K562 (cell line): ENCODE results near the gene PELI2. TPM values are rescaled to one million over a fixed set of nuclear protein-coding genes. Genes with fewer than 3 reads are reported as not detected.
A peak's percentile ranks its signal among the peaks of the same experiment; 100 is the strongest.

ENCODE experiments used
- ATAC-seq: fragments of 200-7000 bp; cut with Tn5 transposase; 3 replicates; pipeline ENCODE4 v1.9.1; 2020; ENCODE audit warnings: moderate library complexity
- BruUV-seq: library from RNA; stranded (reverse); fragments of 400-500 nt; replicated peaks from 2 replicates; lab custom pipeline; 2021; lab: Mats Ljungman, UMichigan
- CTCF ChIA-PET: fragments of 300-600 bp; formaldehyde crosslinking; extraction: SDS; loops from one replicate; lab custom pipeline; 2021; ENCODE audit warnings: low intra/inter-chr PET ratio; lab: Yijun Ruan, JAX
- POLR2A ChIA-PET: fragments of 300-600, 350-650 bp; sonication (Branson Sonifier 250); formaldehyde crosslinking; extraction: SDS; loops from one replicate; lab custom pipeline; 2021; ENCODE audit warnings: antibody characterized with exemption, inconsistent platforms; lab: Yijun Ruan, JAX
- DNase-seq, 4 experiments: peaks; one replicate each; pipeline versions ENCODE4 v3.0.0 to v3.0.0-alpha.2; 2011 to 2018; ENCODE audit warnings: low spot score in 3 of 4, mixed read lengths in 3 of 4; ENCODE audit errors: extremely low read depth in 1 of 4
- FAIRE-seq: peaks from 2 replicates; lab custom pipeline; 2011; peaks lifted over from hg19 to GRCh38; lab: Jason Lieb, UNC
- H2AFZ ChIP-seq: 2 replicates; pipeline ENCODE4 v1.6.0; 2011; ENCODE audit warnings: low read depth, low read length, control low read depth, inconsistent platforms
- H3K27ac ChIP-seq: fragments of 200-600 bp; 3 replicates; pipeline ENCODE4 v1.8.0; 2011; ENCODE audit warnings: low read depth, mild to moderate bottlenecking, control low read depth, inconsistent platforms, low read length, moderate library complexity, mixed read lengths; ENCODE audit errors: extremely low read depth
- H3K27me3 ChIP-seq, 2 experiments: fragments of 300-600 bp in 1 of 2; 2 replicates in 1 of 2; 3 replicates in 1 of 2; pipeline versions ENCODE4 v1.6.0 to v1.8.0; 2011; ENCODE audit warnings: inconsistent platforms in 2 of 2, low read length in 2 of 2, mild to moderate bottlenecking in 1 of 2, mixed read lengths in 1 of 2, moderate library complexity in 1 of 2; ENCODE audit not compliant: control insufficient read depth in 2 of 2, insufficient read depth in 2 of 2
- H3K36me3 ChIP-seq: fragments of 300-600 bp; 3 replicates; pipeline ENCODE4 v1.8.0; 2011; ENCODE audit warnings: mild to moderate bottlenecking, low read length, inconsistent platforms; ENCODE audit not compliant: control insufficient read depth, insufficient read depth
- H3K4me1 ChIP-seq, 2 experiments: fragments of 200-600 bp in 1 of 2; replicated peaks in 1 of 2; 2 replicates in 1 of 2; 3 replicates in 1 of 2; pipeline versions ENCODE4 v1.5.1 to v1.8.0; 2011; ENCODE audit warnings: inconsistent platforms in 2 of 2, low read length in 2 of 2, mild to moderate bottlenecking in 1 of 2, mixed read lengths in 1 of 2, moderate library complexity in 1 of 2; ENCODE audit not compliant: control insufficient read depth in 2 of 2, insufficient read depth in 2 of 2
- H3K4me2 ChIP-seq: 2 replicates; pipeline ENCODE4 v1.6.1; 2011; ENCODE audit warnings: low read length, control low read depth, inconsistent platforms, mixed read lengths; ENCODE audit not compliant: insufficient read depth
- H3K4me3 ChIP-seq: fragments of 200-600 bp; sonication (generic), shearing (Covaris generic); 2 replicates; pipeline ENCODE4 v1.5.1; 2016; ENCODE audit warnings: control low read depth, inconsistent platforms
- H3K79me2 ChIP-seq: fragments of 200-600 bp; 3 replicates; pipeline ENCODE4 v1.8.0; 2011; ENCODE audit warnings: low read length, inconsistent platforms; ENCODE audit not compliant: control insufficient read depth, insufficient read depth
- H3K9ac ChIP-seq, 2 experiments: 2 replicates each; pipeline versions ENCODE4 v1.6.0 to v1.6.1; 2011; ENCODE audit warnings: low read depth in 2 of 2, low read length in 2 of 2, control low read depth in 1 of 2, inconsistent platforms in 1 of 2, mild to moderate bottlenecking in 1 of 2, mixed read lengths in 1 of 2; ENCODE audit not compliant: insufficient read depth in 1 of 2
- H3K9me1 ChIP-seq: one replicate; pipeline ENCODE4 v1.6.0; 2011; ENCODE audit warnings: inconsistent platforms, mild to moderate bottlenecking, low read length, moderate library complexity; ENCODE audit not compliant: control insufficient read depth, insufficient read depth
- H3K9me3 ChIP-seq: replicated peaks from 2 replicates; pipeline ENCODE4 v1.5.1; 2011; ENCODE audit warnings: low read depth, low read length, inconsistent platforms; ENCODE audit not compliant: control insufficient read depth, insufficient read depth
- H4K20me1 ChIP-seq: replicated peaks from 2 replicates; pipeline ENCODE4 v1.6.1; 2011; ENCODE audit warnings: low read length, inconsistent platforms, mixed read lengths; ENCODE audit not compliant: control insufficient read depth, insufficient read depth
- BRF1 ChIP-seq: IDR thresholded peaks from 3 replicates; pipeline ENCODE4 v1.6.1; 2011; ENCODE audit warnings: borderline replicate concordance, mild to moderate bottlenecking; ENCODE audit not compliant: insufficient read length; ENCODE audit errors: extremely low read depth
- CEBPB ChIP-seq: fragments of 450-650 bp; IDR thresholded peaks from 2 replicates; pipeline ENCODE4 v1.6.1; 2016; ENCODE audit warnings: missing genetic modification characterization, missing compliant biosample characterization
- CEBPG ChIP-seq, 3 experiments: fragments of 200-800 bp in 1 of 3; sonication (Bioruptor generic) in 1 of 3; sonication (generic) in 1 of 3; formaldehyde crosslinking in 1 of 3; IDR thresholded peaks in 2 of 3; conservative IDR thresholded peaks in 1 of 3; 2 replicates each; pipeline versions ENCODE4 v1.6.1 to v1.8.0; 2016 to 2022; ENCODE audit warnings: missing compliant biosample characterization in 2 of 3, missing genetic modification characterization in 2 of 3, mild to moderate bottlenecking in 1 of 3, missing genetic modification reagents in 1 of 3
- RBM22 ChIP-seq: fragments of 200-400 bp; formaldehyde crosslinking; IDR thresholded peaks from 2 replicates; pipeline ENCODE4 v1.6.1; 2018; ENCODE audit warnings: low read length, low read depth; ENCODE audit not compliant: poor library complexity, severe bottlenecking
- RBM25 ChIP-seq: fragments of 200-400 bp; formaldehyde crosslinking; IDR thresholded peaks from 2 replicates; pipeline ENCODE4 v1.6.1; 2018; ENCODE audit warnings: low read length, low read depth, moderate library complexity; ENCODE audit not compliant: severe bottlenecking
- SIN3A ChIP-seq, 2 experiments: fragments of 150-350 bp in 1 of 2; IDR thresholded peaks; 2 replicates each; pipeline ENCODE4 v1.6.1; 2011 to 2016; ENCODE audit warnings: borderline replicate concordance in 2 of 2, low read depth in 2 of 2, low read length in 2 of 2, mild to moderate bottlenecking in 2 of 2, moderate library complexity in 2 of 2; ENCODE audit not compliant: control insufficient read depth in 1 of 2
- SIRT6 ChIP-seq: IDR thresholded peaks from one replicate; pipeline ENCODE4 v1.6.1; 2012; ENCODE audit warnings: low read depth, mild to moderate bottlenecking, control low read depth, inconsistent platforms, low read length, moderate library complexity
- TCF7L2 ChIP-seq: fragments of 150-350 bp; IDR thresholded peaks from 2 replicates; pipeline ENCODE4 v1.6.1; 2016; ENCODE audit warnings: low read depth, mild to moderate bottlenecking, low read length, moderate library complexity
- TEAD2 ChIP-seq: fragments of 450-650 bp; IDR thresholded peaks from 2 replicates; pipeline ENCODE4 v1.6.1; 2016; ENCODE audit warnings: missing genetic modification characterization, control low read depth, missing compliant biosample characterization
- THRB ChIP-seq: fragments of 450-650 bp; formaldehyde crosslinking; conservative IDR thresholded peaks from 2 replicates; pipeline ENCODE4 v1.4.0; 2022; ENCODE audit warnings: mild to moderate bottlenecking, missing genetic modification characterization
- ZNF3 ChIP-seq: fragments of 250-450 bp; sonication (Bioruptor Pico); IDR thresholded peaks from 2 replicates; pipeline ENCODE4 v1.5.0; 2021; ENCODE audit warnings: mild to moderate bottlenecking, moderate library complexity
- ZNF696 ChIP-seq: fragments of 250-450 bp; sonication (Bioruptor Pico); conservative IDR thresholded peaks from 2 replicates; pipeline ENCODE4 v1.4.0; 2020; ENCODE audit warnings: mild to moderate bottlenecking, moderate library complexity
- WGBS: fragments of 100-300 bp; shearing (Covaris generic); methylation state at CpG from one replicate; pipeline ENCODE4 v1.1.6; 2016; ENCODE audit warnings: low coverage, mixed read lengths; ENCODE audit not compliant: insufficient coverage; ENCODE audit errors: missing lambda C conversion rate; 5-methylcytosine and 5-hydroxymethylcytosine counted together
- in situ Hi-C: fragments of 300-500 bp; cut with MboI; formaldehyde crosslinking; loops from 4 replicates; pipeline ENCODE4 v1.15.0; 2018; ENCODE audit warnings: inconsistent platforms, mixed read lengths
- intact Hi-C: fragments of 100-400 bp; cut with micrococcal nuclease; formaldehyde crosslinking; loops from 2 replicates; pipeline ENCODE4 v1.14.2; 2022
- polyA plus RNA-seq, 8 experiments: library from polyadenylated mRNA; depleted of rRNA in 4 of 8; stranded (reverse) in 5 of 8; unstranded in 3 of 8; fragments of >200 nt; fragmentation: Nextera tagmentation in 2 of 8; fragmentation: Illumina TruSeq in 1 of 8; extraction: Ambion mirVana in 2 of 8; extraction: Trizol in 1 of 8; gene quantifications; 2 replicates each; pipeline versions ENCODE4 v1.2.1 to v1.2.3, GENCODE V29; 2011 to 2014; ENCODE audit warnings: inconsistent platforms in 1 of 8, missing spikeins in 1 of 8
- total RNA-seq, 7 experiments: library from RNA; depleted of rRNA in 6 of 7; stranded (reverse); fragments of >200 nt in 6 of 7; fragmentation: Illumina TruSeq in 2 of 7; extraction: Trizol in 2 of 7; gene quantifications; 2 replicates each; pipeline versions ENCODE4 v1.2.1 to v1.2.3, GENCODE V29; 2011 to 2021; ENCODE audit warnings: low replicate concordance in 1 of 7

Gene PELI2
- total and polyA plus RNA-seq, 9 of the 15 experiments (the other 6 are each of a cell fraction or from before 2014, with no cell fraction given): 0.20 to 1.5 (median 0.44) TPM

GRCh38 chr14:56243110-56243509 is 124.9 kb downstream of the PELI2 start:
- no peak for FAIRE-seq
- Histone ChIP-seq H3K4me2 (no peak overlapping the region), H3K4me3 (no peak overlapping the region), H3K4me1 (no peaks in the 10 kb centered on the region), H3K27me3 (peaks cover 0 to 5% of the 10 kb centered on the region in 2 experiments; a peak in 2 of 5 replicates), H3K36me3 (no peaks in the 10 kb centered on the region), H3K9me1 (no peaks in the 10 kb centered on the region), H2AFZ (no peak overlapping the region), H3K9me3 (no peaks in the 10 kb centered on the region), H3K79me2 (no peaks in the 10 kb centered on the region), H3K9ac (no peak overlapping the region), H4K20me1 (no peaks in the 10 kb centered on the region), H3K27ac (no peak overlapping the region)
- no peak for DNase-seq
- ChIA-PET CTCF (no interaction called here), POLR2A (interaction anchor here (0.7 kb wide), 1 partner anchor 12 kb away, joined by 3 read pairs; no protein-coding TSS in a partner anchor)
- no peak for TF ChIP-seq SIRT6
- TF ChIP-seq RBM25: peak; percentile 27
- ATAC-seq: no peak
- BruUV-seq: no TSS peak
- in situ Hi-C loops (no loop called here), intact Hi-C loops (no loop called here)
- WGBS: 0% methylated on average over 2 of the region's 2 CpGs

GRCh38 chr14:56244138-56244789 is 126.1 kb downstream of the PELI2 start:
- Histone ChIP-seq H4K20me1 (no peaks in the 10 kb centered on the region), H3K4me3 (no peak overlapping the region), H3K9me3 (no peaks in the 10 kb centered on the region), H3K27ac (no peak overlapping the region), H3K9me1 (no peaks in the 10 kb centered on the region), H3K9ac (no peak overlapping the region), H3K27me3 (peaks cover 0 to 9% of the 10 kb centered on the region in 2 experiments; a peak in 3 of 5 replicates), H3K4me1 (no peaks in the 10 kb centered on the region), H2AFZ (no peak overlapping the region), H3K36me3 (no peaks in the 10 kb centered on the region), H3K79me2 (no peaks in the 10 kb centered on the region), H3K4me2 (no peak overlapping the region)
- ChIA-PET CTCF (no interaction called here), POLR2A (no interaction called here)
- intact Hi-C loops (no loop called here), in situ Hi-C loops (no loop called here)
- DNase-seq: no peak
- WGBS: 14% methylated on average over 3 of the region's 5 CpGs
- no peak for ATAC-seq
- BruUV-seq: no TSS peak
- FAIRE-seq: no peak
- no peak for TF ChIP-seq CEBPG (CRISPR knock-in tag; IDR thresholded peaks at IDR 0.05)
- 0 out of 4 replicates have a peak, but pooled peaks of 1 of the 2 experiments have one; percentile 17 for TF ChIP-seq CEBPG (tag; conservative IDR thresholded peaks at IDR 0.05 in 1 of 2, IDR thresholded peaks at IDR 0.05 in 1 of 2)
- TF ChIP-seq ZNF3 (CRISPR knock-in tag): no peak
- TF ChIP-seq BRF1: no peak
- no peak for TF ChIP-seq TEAD2
- no peak for TF ChIP-seq RBM22
- 0 out of 2 replicates have a peak, but pooled peaks have one; percentile 20 for TF ChIP-seq CEBPB (tag)
- TF ChIP-seq TCF7L2: no peak
- TF ChIP-seq ZNF696 (CRISPR knock-in tag): no peak
- no peak for TF ChIP-seq THRB (CRISPR knock-in tag)
- no peak for TF ChIP-seq SIN3A (IDR thresholded peaks at IDR 0.05; ENCODE audit: borderline replicate concordance in 2 of 2, control insufficient read depth in 1 of 2, low read depth in 2 of 2, low read length in 2 of 2)
